AG08396 (cell line): ENCODE results near the gene PRMT7.

Source experiments
- DNase-seq: peaks from one replicate; pipeline ENCODE4 v3.0.0; 2012; ENCODE audit warnings: low spot score, mixed read lengths

PRMT7 gene, protein sequence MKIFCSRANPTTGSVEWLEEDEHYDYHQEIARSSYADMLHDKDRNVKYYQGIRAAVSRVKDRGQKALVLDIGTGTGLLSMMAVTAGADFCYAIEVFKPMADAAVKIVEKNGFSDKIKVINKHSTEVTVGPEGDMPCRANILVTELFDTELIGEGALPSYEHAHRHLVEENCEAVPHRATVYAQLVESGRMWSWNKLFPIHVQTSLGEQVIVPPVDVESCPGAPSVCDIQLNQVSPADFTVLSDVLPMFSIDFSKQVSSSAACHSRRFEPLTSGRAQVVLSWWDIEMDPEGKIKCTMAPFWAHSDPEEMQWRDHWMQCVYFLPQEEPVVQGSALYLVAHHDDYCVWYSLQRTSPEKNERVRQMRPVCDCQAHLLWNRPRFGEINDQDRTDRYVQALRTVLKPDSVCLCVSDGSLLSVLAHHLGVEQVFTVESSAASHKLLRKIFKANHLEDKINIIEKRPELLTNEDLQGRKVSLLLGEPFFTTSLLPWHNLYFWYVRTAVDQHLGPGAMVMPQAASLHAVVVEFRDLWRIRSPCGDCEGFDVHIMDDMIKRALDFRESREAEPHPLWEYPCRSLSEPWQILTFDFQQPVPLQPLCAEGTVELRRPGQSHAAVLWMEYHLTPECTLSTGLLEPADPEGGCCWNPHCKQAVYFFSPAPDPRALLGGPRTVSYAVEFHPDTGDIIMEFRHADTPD

GRCh38 chr16:68310774-68311511 lies at the start of gene PRMT7, which contains the start of gene SLC7A6OS:
Gene PRMT7, plus strand, starts transcription at chr16:68311019. Its CDS starts 4,961 bp downstream, at chr16:68315980.
Gene SLC7A6OS, minus strand, starts transcription at chr16:68310946. Its CDS starts 20 bp downstream, at chr16:68310926.
- peak; percentile 96 for DNase-seq

- no peak for DNase-seq
Observed at GRCh38 chr16:68263559-68264127, 47.2 kb upstream of the PRMT7 start.

GRCh38 chr16:68264128-68265077 lies 46.4 kb upstream of the PRMT7 start, which contains the start of gene SLC7A6:
Gene SLC7A6, plus strand, starts transcription at chr16:68264526. Its CDS starts 10,201 bp downstream, at chr16:68274727.
- peak; percentile 93 for DNase-seq

DNA sequence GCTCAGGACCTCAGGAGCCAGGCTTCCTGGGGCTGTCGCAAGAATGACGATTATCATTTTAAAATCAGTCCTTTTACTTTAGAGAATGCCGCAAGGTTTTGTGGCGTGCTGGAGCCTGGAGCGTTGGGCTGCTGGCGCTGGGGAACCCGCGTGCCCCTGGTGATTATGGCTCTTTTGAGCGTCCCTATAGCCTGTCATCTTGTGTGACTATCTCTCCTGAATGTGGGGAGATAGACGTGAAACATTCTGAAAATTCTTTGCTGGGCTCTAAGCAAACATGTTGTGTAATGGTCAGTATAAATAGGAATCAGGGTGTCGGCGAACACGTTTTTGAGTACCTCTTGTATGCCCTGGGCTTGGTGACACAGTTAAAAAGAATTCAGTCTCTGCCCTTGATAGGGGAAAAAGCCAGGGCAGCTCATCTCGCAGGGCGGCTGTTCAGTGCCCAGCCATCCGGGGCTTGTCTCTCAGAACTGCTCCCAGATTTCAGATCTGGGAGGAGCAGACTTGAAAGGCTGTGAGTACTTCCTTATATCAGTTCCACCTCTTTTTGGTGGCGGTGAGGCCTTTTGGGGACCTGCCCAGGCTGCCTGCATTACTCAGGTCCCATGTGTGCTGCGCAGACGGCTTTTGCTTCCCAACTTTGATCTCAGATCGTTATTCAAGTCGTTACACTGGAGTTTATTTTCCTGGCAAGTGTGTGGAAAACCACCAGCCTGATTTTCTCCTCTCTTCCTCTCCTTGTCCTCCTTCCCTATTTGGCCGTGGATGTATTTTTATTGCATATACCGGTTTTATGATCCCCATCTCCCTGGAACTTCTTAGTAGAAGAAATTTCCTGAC lies 45.5 kb upstream of the PRMT7 start:
- peak; percentile 85 for DNase-seq

DNA sequence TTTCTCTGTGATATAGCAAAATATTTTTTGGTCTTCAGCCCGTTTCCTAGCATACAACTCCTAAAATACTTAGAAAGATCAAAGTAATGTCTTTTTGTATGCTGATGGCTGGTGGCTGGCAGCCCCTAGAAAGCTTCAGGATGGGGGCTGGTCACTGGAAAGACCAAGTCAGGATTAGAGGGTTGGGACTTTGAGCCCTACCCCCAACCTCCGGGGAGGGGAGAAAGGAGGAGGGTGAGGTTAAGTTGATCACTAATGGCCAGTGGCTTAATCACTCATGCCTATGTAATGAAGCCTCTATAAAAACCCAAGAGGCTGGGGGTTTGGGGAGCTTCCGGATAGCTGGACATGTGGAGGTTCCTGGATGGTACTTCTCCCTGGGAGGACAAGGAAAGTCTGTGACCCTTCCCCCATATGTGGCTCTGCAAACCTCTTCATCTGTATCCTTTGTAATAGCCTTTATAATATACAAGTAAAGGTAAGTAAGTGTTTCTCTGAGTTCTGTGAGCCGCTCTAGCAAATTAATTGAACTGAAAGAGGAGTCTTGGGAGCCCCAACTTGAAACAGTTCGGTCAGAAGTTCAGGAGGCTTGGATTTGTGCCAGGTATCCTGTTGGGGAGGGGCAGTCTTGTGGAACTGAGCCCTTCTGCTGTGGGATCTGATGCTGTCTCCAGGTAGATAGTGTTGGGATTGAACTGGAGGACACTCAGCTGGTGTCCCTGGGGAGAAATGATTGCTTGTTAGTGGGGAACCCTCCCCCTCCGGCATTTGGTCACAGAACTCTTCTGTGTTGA lies 43.0 kb upstream of the PRMT7 start:
- DNase-seq = no peak

- DNase-seq = no peak
Observed at GRCh38 chr16:68269793-68270192, 41.0 kb upstream of the PRMT7 start.

DNA sequence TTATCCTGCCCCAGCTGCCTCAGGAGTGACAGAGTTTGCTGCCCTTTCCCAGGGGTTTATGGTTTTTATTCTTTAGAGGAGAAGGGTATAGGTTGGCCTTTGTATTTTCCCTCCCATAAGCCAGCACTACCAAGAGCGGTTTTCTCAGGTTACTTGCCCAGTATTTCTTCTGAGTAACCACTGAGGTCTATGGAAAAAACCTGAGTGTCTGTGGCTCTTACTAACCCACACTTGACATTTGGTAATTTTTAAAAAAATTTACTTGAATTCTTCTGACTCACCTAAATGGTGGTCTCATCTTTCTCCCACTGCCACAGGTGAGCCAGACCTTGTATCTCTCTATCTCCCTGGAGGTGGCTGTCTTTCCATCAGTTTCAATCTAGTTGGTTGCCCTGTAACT lies 40.5 kb upstream of the PRMT7 start:
- no peak for DNase-seq

GRCh38 chr16:68272507-68273209 lies 38.2 kb upstream of the PRMT7 start:
- no peak for DNase-seq

GRCh38 chr16:68273459-68273858 lies 37.4 kb upstream of the PRMT7 start:
- DNase-seq = no peak

- DNase-seq = no peak
Observed at GRCh38 chr16:68273896-68274295, 36.9 kb upstream of the PRMT7 start.

DNA sequence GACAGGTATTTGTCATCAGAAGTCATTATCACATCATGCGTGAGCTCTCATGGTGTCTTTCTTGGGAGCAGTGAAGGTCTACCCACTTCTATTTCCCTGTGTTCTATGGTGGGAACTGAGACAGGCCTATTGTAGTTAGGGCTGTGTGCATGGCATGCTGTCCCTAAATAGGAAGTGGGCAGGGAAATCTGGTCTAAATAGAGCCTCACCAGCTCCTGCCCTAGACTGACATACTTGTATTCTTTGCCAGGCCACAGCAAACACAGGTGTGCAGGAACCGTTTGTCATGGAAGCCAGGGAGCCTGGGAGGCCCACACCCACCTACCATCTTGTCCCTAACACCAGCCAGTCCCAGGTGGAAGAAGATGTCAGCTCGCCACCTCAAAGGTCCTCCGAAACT lies 36.4 kb upstream of the PRMT7 start:
- DNase-seq = no peak

DNA sequence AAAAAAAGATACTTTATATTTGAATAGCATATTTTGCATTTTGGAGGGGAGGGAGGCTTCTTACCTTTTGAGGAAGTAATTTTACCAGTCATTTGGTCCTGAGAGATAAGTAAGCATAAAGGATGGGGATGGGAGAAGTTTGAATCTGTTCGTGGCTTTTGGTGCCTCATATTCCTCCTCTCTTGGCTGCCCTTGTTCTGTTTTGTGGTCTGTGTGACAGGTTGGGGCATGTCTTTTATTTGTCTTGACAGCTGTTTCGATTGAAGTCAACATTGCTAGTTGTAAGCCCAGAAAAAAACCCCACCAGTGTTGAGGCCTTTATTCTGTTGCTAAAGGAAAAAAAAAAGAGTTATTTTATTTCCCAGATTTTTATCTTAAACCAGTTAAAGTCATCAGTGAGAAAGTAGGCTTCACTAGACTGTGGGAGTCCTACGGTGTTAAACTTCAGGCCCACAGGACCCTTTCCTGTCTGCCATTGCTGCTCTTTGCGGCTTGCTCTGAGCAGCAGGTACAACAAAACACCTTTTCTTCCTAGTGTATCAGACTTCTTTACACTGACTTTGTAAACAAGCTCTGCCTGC lies 35.1 kb upstream of the PRMT7 start:
- DNase-seq = no peak

DNA sequence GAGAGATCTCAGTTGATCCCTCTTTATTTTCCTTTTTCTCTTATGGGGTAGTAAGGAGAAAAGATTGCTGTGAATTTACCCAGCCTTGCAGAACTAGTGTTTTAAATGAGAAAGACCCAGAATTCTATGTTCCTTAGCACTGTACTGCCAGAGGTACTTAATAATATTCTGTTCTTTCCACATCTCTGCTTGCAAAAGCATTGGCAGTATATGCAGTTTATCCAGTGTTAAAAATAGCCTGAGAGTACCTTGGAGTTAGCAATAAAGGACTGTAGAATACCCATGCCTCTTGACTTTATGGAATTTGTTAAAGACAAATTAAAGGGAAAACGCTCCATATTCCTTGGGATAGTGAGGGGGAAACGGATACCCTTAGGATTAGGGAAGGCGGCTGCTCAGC lies 34.6 kb upstream of the PRMT7 start:
- DNase-seq = no peak

- no peak for DNase-seq
Observed at GRCh38 chr16:68279726-68280558, 30.9 kb upstream of the PRMT7 start.

GRCh38 chr16:68281368-68282063 lies 29.3 kb upstream of the PRMT7 start:
- DNase-seq = no peak

GRCh38 chr16:68282064-68282452 lies 28.8 kb upstream of the PRMT7 start:
- DNase-seq = no peak

- DNase-seq = no peak
Observed at GRCh38 chr16:68283346-68283745, 27.5 kb upstream of the PRMT7 start.
